BJ (cell line): ENCODE results near the gene LUC7L. TPM values are rescaled to one million over a fixed set of nuclear protein-coding genes. Genes with fewer than 3 reads are reported as not detected.

Experiments
- CTCF ChIA-PET: fragments of 350-600 bp; formaldehyde crosslinking; extraction: SDS; loops from one replicate; lab custom pipeline; 2021; ENCODE audit warnings: antibody characterized with exemption, inconsistent platforms; lab: Yijun Ruan, JAX
- POLR2A ChIA-PET: fragments of 300-600 bp; sonication (Branson Sonifier 250); formaldehyde crosslinking; extraction: SDS; loops from one replicate; lab custom pipeline; 2021; ENCODE audit warnings: antibody characterized with exemption; lab: Charles Lee
- DNase-seq: peaks from one replicate; pipeline ENCODE4 v3.0.0-alpha.2; 2011; ENCODE audit warnings: low read depth
- H3K27me3 ChIP-seq: 2 replicates; pipeline ENCODE4 v1.6.0; 2011; ENCODE audit warnings: low read length; ENCODE audit not compliant: control insufficient read depth, insufficient read depth
- H3K36me3 ChIP-seq: 2 replicates; pipeline ENCODE4 v1.5.1; 2011; ENCODE audit warnings: low read length; ENCODE audit not compliant: control insufficient read depth, insufficient read depth
- H3K4me3 ChIP-seq: 2 replicates; pipeline ENCODE4 v1.5.1; 2011; ENCODE audit warnings: low read depth, mild to moderate bottlenecking, control low read depth, low read length
- polyA plus RNA-seq: library from polyadenylated mRNA; depleted of rRNA; stranded (reverse); fragments of >200 nt; gene quantifications from 2 replicates; pipeline ENCODE4 v1.2.3, GENCODE V29; 2011; rRNA removed
- small RNA-seq: library from RNA; depleted of rRNA; stranded (forward); fragments of <200 nt; gene quantifications from one replicate; pipeline ENCODE3, GENCODE V24; 2012; ENCODE audit warnings: low replicate concordance, low read depth; ENCODE audit not compliant: insufficient read length
- TF ChIP-seq, protein P1 (sequence below): IDR thresholded peaks from 2 replicates; pipeline ENCODE4 v1.5.1; 2011; ENCODE audit warnings: low read depth, mild to moderate bottlenecking, control low read depth, inconsistent platforms, low read length, moderate library complexity; ENCODE audit not compliant: insufficient read depth

LUC7L gene
- polyA plus RNA-seq, 1 experiment: 23.3 TPM

DNA sequence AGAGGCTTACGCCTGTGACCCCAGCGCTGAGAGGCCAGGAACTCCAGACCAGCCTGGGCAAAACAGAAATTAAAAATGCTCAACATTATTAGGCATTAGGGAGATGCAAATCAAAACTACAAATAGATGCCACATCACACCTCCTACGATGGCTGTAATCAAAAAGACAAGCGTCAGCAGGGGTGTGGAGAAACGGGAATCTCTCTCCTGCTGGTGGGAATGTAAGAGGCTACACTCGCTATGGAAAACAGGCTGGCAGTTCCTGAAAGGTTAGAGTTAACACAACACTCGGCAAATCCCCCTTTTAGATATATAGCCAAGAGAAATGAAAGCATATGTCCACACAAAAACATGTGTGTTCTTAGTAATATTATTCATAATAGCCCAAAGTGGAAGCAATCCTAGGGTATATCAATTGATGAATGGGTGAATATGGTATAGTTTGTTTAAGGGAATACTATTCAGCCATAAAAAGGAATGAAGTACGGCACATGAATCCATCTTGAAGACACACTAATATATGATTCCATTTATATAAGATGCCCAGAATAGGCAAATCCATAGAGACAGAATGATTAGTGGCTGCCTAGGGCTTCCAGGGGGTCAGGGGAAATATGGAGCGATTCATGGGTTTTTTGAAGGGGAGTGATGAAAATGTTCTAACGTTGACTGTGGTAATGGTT lies 88.9 kb downstream of the LUC7L start:
- no peak for DNase-seq
- H3K36me3 ChIP-seq: no peaks in the 10 kb centered on the region
- H3K27me3 ChIP-seq: no peaks in the 10 kb centered on the region
- H3K4me3 ChIP-seq: no peak overlapping the region
- CTCF ChIA-PET: interaction anchor here (1.4 kb wide), 1 partner anchor 23 kb away, joined by 3 read pairs; no protein-coding TSS in a partner anchor
- POLR2A ChIA-PET: no interaction called here
- TF ChIP-seq, protein P1, sequence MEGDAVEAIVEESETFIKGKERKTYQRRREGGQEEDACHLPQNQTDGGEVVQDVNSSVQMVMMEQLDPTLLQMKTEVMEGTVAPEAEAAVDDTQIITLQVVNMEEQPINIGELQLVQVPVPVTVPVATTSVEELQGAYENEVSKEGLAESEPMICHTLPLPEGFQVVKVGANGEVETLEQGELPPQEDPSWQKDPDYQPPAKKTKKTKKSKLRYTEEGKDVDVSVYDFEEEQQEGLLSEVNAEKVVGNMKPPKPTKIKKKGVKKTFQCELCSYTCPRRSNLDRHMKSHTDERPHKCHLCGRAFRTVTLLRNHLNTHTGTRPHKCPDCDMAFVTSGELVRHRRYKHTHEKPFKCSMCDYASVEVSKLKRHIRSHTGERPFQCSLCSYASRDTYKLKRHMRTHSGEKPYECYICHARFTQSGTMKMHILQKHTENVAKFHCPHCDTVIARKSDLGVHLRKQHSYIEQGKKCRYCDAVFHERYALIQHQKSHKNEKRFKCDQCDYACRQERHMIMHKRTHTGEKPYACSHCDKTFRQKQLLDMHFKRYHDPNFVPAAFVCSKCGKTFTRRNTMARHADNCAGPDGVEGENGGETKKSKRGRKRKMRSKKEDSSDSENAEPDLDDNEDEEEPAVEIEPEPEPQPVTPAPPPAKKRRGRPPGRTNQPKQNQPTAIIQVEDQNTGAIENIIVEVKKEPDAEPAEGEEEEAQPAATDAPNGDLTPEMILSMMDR: no peak

Small RNAs within 50 kb of the gene (small RNA-seq; reads per million reads assigned to genes)
- not detected for gene RF00019

Other genes with a start within 250 kb of the LUC7L start
- gene POLR3K, start 175.8 kb downstream of the LUC7L start, polyA plus RNA-seq: 14.3 and 14.6 TPM in 2 replicates
- 23.6 and 34.6 TPM in 2 replicates for gene SNRNP25, start 175.6 kb downstream of the LUC7L start, polyA plus RNA-seq
- 47.9 and 94.2 TPM in 2 replicates for gene RHBDF1, start 156.8 kb downstream of the LUC7L start, polyA plus RNA-seq
- 73.3 and 117 TPM in 2 replicates for gene MPG, start 151.2 kb downstream of the LUC7L start, polyA plus RNA-seq
- gene NPRL3, start 90.8 kb downstream of the LUC7L start, polyA plus RNA-seq: 7.7 and 17.9 TPM in 2 replicates
- not detected in 2 replicates for gene HBZ, start 76.8 kb downstream of the LUC7L start, polyA plus RNA-seq
- gene HBM, start 63.5 kb downstream of the LUC7L start, polyA plus RNA-seq: not detected in 2 replicates
- gene HBA2, start 56.6 kb downstream of the LUC7L start, polyA plus RNA-seq: 0.17 TPM in 1 of 2 replicates, not detected in the other
- 0.20 TPM in 1 of 2 replicates, not detected in the other for gene HBA1, start 52.8 kb downstream of the LUC7L start, polyA plus RNA-seq
- 0.18 TPM in 1 of 2 replicates, not detected in the other for gene HBQ1, start 49.0 kb downstream of the LUC7L start, polyA plus RNA-seq
- gene FAM234A, start 5.4 kb upstream of the LUC7L start, polyA plus RNA-seq: 39.4 and 75.5 TPM in 2 replicates
- 1.1 and 2.2 TPM in 2 replicates for gene RGS11, start 46.5 kb upstream of the LUC7L start, polyA plus RNA-seq
- 0.22 and 0.51 TPM in 2 replicates for gene ARHGDIG, start 51.1 kb upstream of the LUC7L start, polyA plus RNA-seq
- 0.13 TPM in 1 of 2 replicates, not detected in the other for gene PDIA2, start 53.7 kb upstream of the LUC7L start, polyA plus RNA-seq
- gene AXIN1, start 123.3 kb upstream of the LUC7L start, polyA plus RNA-seq: 4.0 and 4.3 TPM in 2 replicates
- gene MRPL28, start 141.1 kb upstream of the LUC7L start, polyA plus RNA-seq: 143 and 188 TPM in 2 replicates
- gene PGAP6, start 152.5 kb upstream of the LUC7L start, polyA plus RNA-seq: 65.2 and 131 TPM in 2 replicates
- 227 and 290 TPM in 2 replicates for gene NME4, start 167.8 kb upstream of the LUC7L start, polyA plus RNA-seq
- gene DECR2, start 172.4 kb upstream of the LUC7L start, polyA plus RNA-seq: 14.7 and 23.6 TPM in 2 replicates
- 8.6 and 13.3 TPM in 2 replicates for gene RAB11FIP3, start 196.2 kb upstream of the LUC7L start, polyA plus RNA-seq